IMR-90 (cell line): ENCODE data around the gene CFAP251. TPM values are rescaled to one million over a fixed set of nuclear protein-coding genes. Genes with fewer than 3 reads are reported as not detected.

Source experiments
- ATAC-seq: fragments of 200-7000 bp; cut with Tn5 transposase; 2 replicates; pipeline ENCODE4 v1.9.1; 2020; ENCODE audit warnings: low read depth, mild to moderate bottlenecking, moderate library complexity
- BruUV-seq: library from RNA; stranded (reverse); fragments of 400-500 nt; replicated peaks from 2 replicates; lab custom pipeline; 2021; lab: Mats Ljungman, UMichigan
- CTCF ChIA-PET: fragments of 300-600 bp; formaldehyde crosslinking; extraction: SDS; loops from one replicate; lab custom pipeline; 2021; ENCODE audit warnings: antibody characterized with exemption; lab: Yijun Ruan, JAX
- POLR2A ChIA-PET: fragments of 300-600 bp; sonication (Branson Sonifier 250); formaldehyde crosslinking; loops from one replicate; lab custom pipeline; 2022; ENCODE audit warnings: antibody characterized with exemption; ENCODE audit not compliant: unreplicated experiment; lab: Charles Lee
- DNase-seq: peaks from one replicate; pipeline ENCODE4 v3.0.0; 2013
- H2AFZ ChIP-seq: replicated peaks from 2 replicates; pipeline ENCODE3; 2013; ENCODE audit warnings: low read length, mild to moderate bottlenecking; ENCODE audit not compliant: poor library complexity
- H2AK5ac ChIP-seq: 2 replicates; pipeline ENCODE4 v1.6.1; 2013; ENCODE audit warnings: low read depth, low read length, inconsistent platforms
- H2AK9ac ChIP-seq: replicated peaks from 2 replicates; pipeline ENCODE3; 2013; ENCODE audit warnings: mild to moderate bottlenecking, low read depth, low read length, moderate library complexity; ENCODE audit not compliant: poor library complexity
- H2BK120ac ChIP-seq: 2 replicates; pipeline ENCODE4 v1.6.1; 2013; ENCODE audit warnings: low read depth, low read length, inconsistent platforms
- H2BK15ac ChIP-seq: 3 replicates; pipeline ENCODE4 v1.6.1; 2013; ENCODE audit warnings: low read depth, low read length, inconsistent platforms
- H2BK20ac ChIP-seq: 2 replicates; pipeline ENCODE4 v1.6.1; 2013; ENCODE audit warnings: low read depth, mild to moderate bottlenecking, inconsistent platforms, low read length, moderate library complexity
- H2BK5ac ChIP-seq: 2 replicates; pipeline ENCODE4 v1.6.1; 2013; ENCODE audit warnings: mild to moderate bottlenecking, low read depth, low read length, inconsistent platforms; ENCODE audit not compliant: poor library complexity, severe bottlenecking
- H3K14ac ChIP-seq: replicated peaks from 2 replicates; pipeline ENCODE4 v1.6.1; 2013; ENCODE audit warnings: low read depth, low read length, inconsistent platforms
- H3K18ac ChIP-seq: 2 replicates; pipeline ENCODE4 v1.6.1; 2013; ENCODE audit warnings: low read depth, low read length, control low read depth
- H3K23ac ChIP-seq: 2 replicates; pipeline ENCODE4 v1.6.1; 2013; ENCODE audit warnings: low read depth, low read length, inconsistent platforms
- H3K27ac ChIP-seq: 2 replicates; pipeline ENCODE4 v1.5.1; 2013; ENCODE audit warnings: mild to moderate bottlenecking, control low read depth, low read length; ENCODE audit not compliant: insufficient read depth
- H3K27me3 ChIP-seq: 2 replicates; pipeline ENCODE4 v1.6.1; 2013; ENCODE audit warnings: low read length; ENCODE audit not compliant: control insufficient read depth, insufficient read depth
- H3K36me3 ChIP-seq: 2 replicates; pipeline ENCODE4 v1.6.1; 2013; ENCODE audit warnings: low read length, mixed read lengths; ENCODE audit not compliant: control insufficient read depth, insufficient read depth
- H3K4ac ChIP-seq: 2 replicates; pipeline ENCODE4 v1.6.1; 2013; ENCODE audit warnings: low read depth, low read length, inconsistent platforms
- H3K4me1 ChIP-seq: 2 replicates; pipeline ENCODE4 v1.6.1; 2013; ENCODE audit warnings: low read length, mixed read lengths; ENCODE audit not compliant: control insufficient read depth, insufficient read depth
- H3K4me2 ChIP-seq: 2 replicates; pipeline ENCODE4 v1.6.1; 2013; ENCODE audit warnings: low read depth, mild to moderate bottlenecking, control low read depth, low read length, moderate library complexity
- H3K4me3 ChIP-seq: 2 replicates; pipeline ENCODE4 v1.5.1; 2013; ENCODE audit warnings: low read depth, mild to moderate bottlenecking, control low read depth, low read length, moderate library complexity; ENCODE audit not compliant: insufficient read depth
- H3K56ac ChIP-seq: 2 replicates; pipeline ENCODE4 v1.6.1; 2013; ENCODE audit warnings: low read length, inconsistent platforms; ENCODE audit not compliant: insufficient read depth; ENCODE audit errors: extremely low read depth
- H3K79me1 ChIP-seq, 2 experiments: 2 replicates each; pipeline ENCODE4 v1.6.1; 2013; ENCODE audit warnings: low read length in 2 of 2, inconsistent platforms in 1 of 2, low read depth in 1 of 2
- H3K9ac ChIP-seq: 2 replicates; pipeline ENCODE4 v1.6.1; 2013; ENCODE audit warnings: low read depth, low read length, control low read depth
- H3K9me1 ChIP-seq: 2 replicates; pipeline ENCODE4 v1.6.1; 2013; ENCODE audit warnings: low read length, inconsistent platforms; ENCODE audit not compliant: insufficient read depth
- H3K9me3 ChIP-seq: 2 replicates; pipeline ENCODE4 v1.6.1; 2013; ENCODE audit warnings: low read length; ENCODE audit not compliant: control insufficient read depth, insufficient read depth
- H4K20me1 ChIP-seq: 2 replicates; pipeline ENCODE4 v1.6.1; 2013; ENCODE audit warnings: low read length, inconsistent platforms; ENCODE audit not compliant: insufficient read depth
- H4K5ac ChIP-seq: 2 replicates; pipeline ENCODE4 v1.6.1; 2013; ENCODE audit warnings: mild to moderate bottlenecking, low read depth, low read length, control low read depth
- H4K8ac ChIP-seq, 2 experiments: 2 replicates each; pipeline ENCODE4 v1.6.1; 2013; ENCODE audit warnings: low read depth in 2 of 2, low read length in 2 of 2, control low read depth in 1 of 2, inconsistent platforms in 1 of 2
- H4K91ac ChIP-seq: 2 replicates; pipeline ENCODE4 v1.6.1; 2013; ENCODE audit warnings: low read depth, low read length, inconsistent platforms; ENCODE audit not compliant: insufficient read depth
- BHLHE40 ChIP-seq: fragments of 150-350 bp; IDR thresholded peaks from 2 replicates; pipeline ENCODE4 v1.6.1; 2016; ENCODE audit warnings: mild to moderate bottlenecking, low read depth, low read length
- CEBPB ChIP-seq: IDR thresholded peaks from 2 replicates; pipeline ENCODE4 v1.6.1; 2012; ENCODE audit warnings: low read depth, low read length, improper control_type of control experiment
- CHD1 ChIP-seq: IDR thresholded peaks from 2 replicates; pipeline ENCODE4 v1.6.1; 2012; ENCODE audit warnings: low read depth, low read length, improper control_type of control experiment
- FOS ChIP-seq: fragments of 150-350 bp; IDR thresholded peaks from 2 replicates; pipeline ENCODE4 v1.6.1; 2016; ENCODE audit warnings: low read depth, low read length
- MAFK ChIP-seq: IDR thresholded peaks from 2 replicates; pipeline ENCODE4 v1.6.1; 2012; ENCODE audit warnings: low read depth, low read length, improper control_type of control experiment
- MAZ ChIP-seq: IDR thresholded peaks from 2 replicates; pipeline ENCODE4 v1.6.1; 2012; ENCODE audit warnings: low read depth, mild to moderate bottlenecking, low read length, improper control_type of control experiment, moderate library complexity, borderline replicate concordance
- MXI1 ChIP-seq: IDR thresholded peaks from 2 replicates; pipeline ENCODE4 v1.6.1; 2012; ENCODE audit warnings: low read depth, mild to moderate bottlenecking, low read length, moderate library complexity, borderline replicate concordance
- NFE2L2 ChIP-seq: fragments of 150-350 bp; IDR thresholded peaks from 2 replicates; pipeline ENCODE4 v1.6.1; 2016; ENCODE audit warnings: low read depth, mild to moderate bottlenecking, low read length
- POLR2A ChIP-seq: IDR thresholded peaks from 2 replicates; pipeline ENCODE4 v1.6.1; 2012; ENCODE audit warnings: mild to moderate bottlenecking, low read depth, low read length
- RAD21 ChIP-seq: IDR thresholded peaks from 2 replicates; pipeline ENCODE4 v1.6.1; 2012; ENCODE audit warnings: low read length, improper control_type of control experiment
- RCOR1 ChIP-seq: IDR thresholded peaks from 2 replicates; pipeline ENCODE4 v1.6.1; 2012; ENCODE audit warnings: mild to moderate bottlenecking, low read length, improper control_type of control experiment; ENCODE audit not compliant: insufficient replicate concordance
- RFX5 ChIP-seq: IDR thresholded peaks from 2 replicates; pipeline ENCODE4 v1.8.0; 2012; ENCODE audit warnings: low read depth, mild to moderate bottlenecking, low read length, moderate library complexity
- SMC3 ChIP-seq: fragments of 150-350 bp; IDR thresholded peaks from 2 replicates; pipeline ENCODE4 v1.6.1; 2016; ENCODE audit warnings: low read depth, mild to moderate bottlenecking, antibody characterized with exemption, low read length, moderate library complexity
- WGBS, 2 experiments: methylation state at CpG; one replicate each; pipeline versions ENCODE4 v1.1.5 to v1.1.7; 2013; ENCODE audit warnings: missing lambda C conversion rate in 2 of 2; ENCODE audit not compliant: insufficient read length in 1 of 2; ENCODE audit errors: extremely low coverage in 2 of 2; 5-methylcytosine and 5-hydroxymethylcytosine counted together
- dilution Hi-C: fragments of 300-500 bp; cut with HindIII; formaldehyde crosslinking; loops from one replicate; pipeline ENCODE4 v1.14.3; 2018; ENCODE audit warnings: low sequenced_read_pairs; ENCODE audit not compliant: unreplicated experiment
- in situ Hi-C: fragments of 300-500 bp; cut with MboI; formaldehyde crosslinking; loops from 3 replicates; pipeline ENCODE4 v1.14.3; 2019; ENCODE audit warnings: low sequenced_read_pairs, inconsistent platforms, mixed read lengths
- intact Hi-C: fragments of 100-400 bp; cut with micrococcal nuclease; formaldehyde crosslinking; loops from 2 replicates; pipeline ENCODE4 v1.10.0; 2022
- polyA plus RNA-seq, 3 experiments: library from polyadenylated mRNA; depleted of rRNA; stranded (reverse); fragments of >200 nt; gene quantifications; 2 replicates each; pipeline ENCODE4 v1.2.3, GENCODE V29; 2012; ENCODE audit warnings: low replicate concordance in 1 of 3
- total RNA-seq: library from RNA; depleted of rRNA; stranded (reverse); fragments of >200 nt; gene quantifications from 2 replicates; pipeline ENCODE4 v1.2.3, GENCODE V29; 2012
- TF ChIP-seq, protein P1 (sequence below): fragments of 150-350 bp; IDR thresholded peaks from 2 replicates; pipeline ENCODE4 v1.6.1; 2016; ENCODE audit warnings: low read depth, mild to moderate bottlenecking, low read length, moderate library complexity, borderline replicate concordance
- TF ChIP-seq, protein P2 (sequence below): fragments of 150-350 bp; IDR thresholded peaks from 2 replicates; pipeline ENCODE4 v1.6.1; 2017; ENCODE audit warnings: mild to moderate bottlenecking, antibody characterized with exemption, low read length, low read depth
- TF ChIP-seq, protein P3 (sequence below): conservative IDR thresholded peaks from 2 replicates; pipeline ENCODE4 v1.5.1; 2012; ENCODE audit warnings: mild to moderate bottlenecking, low read depth, low read length, improper control_type of control experiment

CFAP251 gene
- total and polyA plus RNA-seq, 2 of the 4 experiments (the other 2 are of a cell fraction): 7.8 to 9.1 TPM

DNA sequence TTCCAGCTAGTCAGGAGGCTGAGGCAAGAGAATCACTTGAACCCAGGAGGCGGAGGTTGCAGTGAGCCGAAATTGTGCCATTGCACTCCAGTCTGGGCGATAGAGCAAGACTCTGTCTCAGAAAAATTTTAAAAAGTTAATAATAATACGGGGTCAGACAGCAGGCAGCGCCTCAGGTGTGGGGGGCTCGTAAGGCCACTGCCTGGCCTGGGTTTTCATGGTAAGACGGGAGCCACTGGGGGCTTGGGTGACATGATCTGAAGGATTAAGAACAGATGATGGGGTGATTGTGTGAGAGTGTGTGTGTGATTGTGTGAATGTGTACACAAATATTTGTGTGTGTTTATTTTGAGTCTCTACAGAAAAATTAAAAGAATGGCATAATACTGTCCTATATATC is 126.9 kb downstream of the CFAP251 start:
- intact Hi-C loops (no loop called here), in situ Hi-C loops (no loop called here), dilution Hi-C loops (no loop called here)
- Histone ChIP-seq H4K5ac (no peak overlapping the region), H4K91ac (no peak overlapping the region), H3K14ac (no peak overlapping the region), H3K9ac (no peak overlapping the region), H3K23ac (no peak overlapping the region), H3K18ac (no peak overlapping the region), H4K20me1 (peaks cover 4% of the 10 kb centered on the region; the same call in 1 of the 2 replicates), H3K79me1 (no peaks in the 10 kb centered on the region), H3K4ac (no peak overlapping the region), H3K36me3 (peaks cover 16% of the 10 kb centered on the region), H2AK9ac (no peak overlapping the region), H3K27ac (no peak overlapping the region), H2BK120ac (no peak overlapping the region), H3K9me3 (no peaks in the 10 kb centered on the region), H3K4me3 (no peak overlapping the region), H2AFZ (no peak overlapping the region), H2BK15ac (no peak overlapping the region), H2BK20ac (no peak overlapping the region), H4K8ac (no peak overlapping the region), H2AK5ac (no peak overlapping the region), H2BK5ac (no peak overlapping the region), H3K56ac (no peak overlapping the region), H3K27me3 (no peaks in the 10 kb centered on the region), H3K9me1 (no peaks in the 10 kb centered on the region), H3K4me2 (no peak overlapping the region), H3K4me1 (no peaks in the 10 kb centered on the region)
- DNase-seq: no peak
- CTCF ChIA-PET: no interaction called here
- no peak for ATAC-seq
- TF ChIP-seq MXI1 (no peak), RCOR1 (no peak), CEBPB (no peak), SMC3 (no peak), BHLHE40 (no peak), CHD1 (no peak), RAD21 (no peak), RFX5 (no peak), NFE2L2 (no peak), MAFK (no peak), FOS (no peak), POLR2A (no peak), MAZ (no peak)
- TF ChIP-seq, protein P1, sequence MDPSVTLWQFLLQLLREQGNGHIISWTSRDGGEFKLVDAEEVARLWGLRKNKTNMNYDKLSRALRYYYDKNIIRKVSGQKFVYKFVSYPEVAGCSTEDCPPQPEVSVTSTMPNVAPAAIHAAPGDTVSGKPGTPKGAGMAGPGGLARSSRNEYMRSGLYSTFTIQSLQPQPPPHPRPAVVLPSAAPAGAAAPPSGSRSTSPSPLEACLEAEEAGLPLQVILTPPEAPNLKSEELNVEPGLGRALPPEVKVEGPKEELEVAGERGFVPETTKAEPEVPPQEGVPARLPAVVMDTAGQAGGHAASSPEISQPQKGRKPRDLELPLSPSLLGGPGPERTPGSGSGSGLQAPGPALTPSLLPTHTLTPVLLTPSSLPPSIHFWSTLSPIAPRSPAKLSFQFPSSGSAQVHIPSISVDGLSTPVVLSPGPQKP: no peak
- TF ChIP-seq, protein P2, sequence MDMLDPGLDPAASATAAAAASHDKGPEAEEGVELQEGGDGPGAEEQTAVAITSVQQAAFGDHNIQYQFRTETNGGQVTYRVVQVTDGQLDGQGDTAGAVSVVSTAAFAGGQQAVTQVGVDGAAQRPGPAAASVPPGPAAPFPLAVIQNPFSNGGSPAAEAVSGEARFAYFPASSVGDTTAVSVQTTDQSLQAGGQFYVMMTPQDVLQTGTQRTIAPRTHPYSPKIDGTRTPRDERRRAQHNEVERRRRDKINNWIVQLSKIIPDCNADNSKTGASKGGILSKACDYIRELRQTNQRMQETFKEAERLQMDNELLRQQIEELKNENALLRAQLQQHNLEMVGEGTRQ: no peak
- TF ChIP-seq, protein P3, sequence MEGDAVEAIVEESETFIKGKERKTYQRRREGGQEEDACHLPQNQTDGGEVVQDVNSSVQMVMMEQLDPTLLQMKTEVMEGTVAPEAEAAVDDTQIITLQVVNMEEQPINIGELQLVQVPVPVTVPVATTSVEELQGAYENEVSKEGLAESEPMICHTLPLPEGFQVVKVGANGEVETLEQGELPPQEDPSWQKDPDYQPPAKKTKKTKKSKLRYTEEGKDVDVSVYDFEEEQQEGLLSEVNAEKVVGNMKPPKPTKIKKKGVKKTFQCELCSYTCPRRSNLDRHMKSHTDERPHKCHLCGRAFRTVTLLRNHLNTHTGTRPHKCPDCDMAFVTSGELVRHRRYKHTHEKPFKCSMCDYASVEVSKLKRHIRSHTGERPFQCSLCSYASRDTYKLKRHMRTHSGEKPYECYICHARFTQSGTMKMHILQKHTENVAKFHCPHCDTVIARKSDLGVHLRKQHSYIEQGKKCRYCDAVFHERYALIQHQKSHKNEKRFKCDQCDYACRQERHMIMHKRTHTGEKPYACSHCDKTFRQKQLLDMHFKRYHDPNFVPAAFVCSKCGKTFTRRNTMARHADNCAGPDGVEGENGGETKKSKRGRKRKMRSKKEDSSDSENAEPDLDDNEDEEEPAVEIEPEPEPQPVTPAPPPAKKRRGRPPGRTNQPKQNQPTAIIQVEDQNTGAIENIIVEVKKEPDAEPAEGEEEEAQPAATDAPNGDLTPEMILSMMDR: no peak
- POLR2A ChIA-PET: no interaction called here
- 96% methylated on average over 7 of the region's 7 CpGs; no CpG with 5 or more reads in 1 of the 2 experiments for WGBS, 2 experiments
- no TSS peak for BruUV-seq
